Ishikawa (cell line): ENCODE data around the gene CRAMP1.

Experiments used
- CEBPB ChIP-seq: IDR thresholded peaks from 2 replicates; pipeline ENCODE4 v1.6.1; 2012
- CREB1 ChIP-seq: IDR thresholded peaks from 2 replicates; pipeline ENCODE4 v1.6.1; 2012; ENCODE audit warnings: low read depth
- EGR1 ChIP-seq: IDR thresholded peaks from 2 replicates; pipeline ENCODE4 v1.6.1; 2012
- EP300 ChIP-seq: IDR thresholded peaks from 2 replicates; pipeline ENCODE4 v1.6.1; 2012; ENCODE audit warnings: borderline replicate concordance
- FOXM1 ChIP-seq: IDR thresholded peaks from 2 replicates; pipeline ENCODE4 v1.6.1; 2012; ENCODE audit warnings: low read depth, borderline replicate concordance
- RAD21 ChIP-seq: IDR thresholded peaks from 2 replicates; pipeline ENCODE4 v1.6.1; 2012; ENCODE audit warnings: low read depth
- TAF1 ChIP-seq: IDR thresholded peaks from 2 replicates; pipeline ENCODE4 v1.6.1; 2012; ENCODE audit warnings: low read depth, mild to moderate bottlenecking
- TEAD4 ChIP-seq: IDR thresholded peaks from 2 replicates; pipeline ENCODE4 v1.6.1; 2012
- TF ChIP-seq, protein P1 (sequence below): IDR thresholded peaks from 2 replicates; pipeline ENCODE4 v1.6.1; 2012; ENCODE audit warnings: low read depth, mild to moderate bottlenecking

DNA sequence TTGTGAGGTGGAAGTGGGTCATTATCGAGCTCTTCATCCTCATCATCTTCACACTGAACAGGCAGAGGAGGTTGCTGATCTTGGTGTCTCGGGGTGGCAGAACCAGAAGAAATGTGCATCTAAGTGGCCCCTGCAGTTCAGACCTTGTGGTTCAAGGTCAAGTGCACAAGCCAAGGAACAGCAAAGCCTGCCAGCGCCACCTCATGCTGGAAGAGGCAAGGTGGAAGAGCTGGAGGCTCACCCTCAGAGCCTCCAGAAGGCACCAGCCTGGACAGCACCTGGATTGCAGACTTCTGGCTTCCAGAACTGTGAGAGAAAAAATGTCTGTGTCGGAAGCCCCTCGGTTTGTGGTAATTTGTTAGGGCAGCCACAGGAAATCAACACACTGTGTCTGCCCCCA, 32.9 kb upstream of the CRAMP1 start:
- TF ChIP-seq RAD21 (no peak), TEAD4 (no peak), CREB1 (no peak), TAF1 (no peak), FOXM1 (no peak), CEBPB (no peak), EGR1 (no peak), EP300 (no peak)
- TF ChIP-seq, protein P1, sequence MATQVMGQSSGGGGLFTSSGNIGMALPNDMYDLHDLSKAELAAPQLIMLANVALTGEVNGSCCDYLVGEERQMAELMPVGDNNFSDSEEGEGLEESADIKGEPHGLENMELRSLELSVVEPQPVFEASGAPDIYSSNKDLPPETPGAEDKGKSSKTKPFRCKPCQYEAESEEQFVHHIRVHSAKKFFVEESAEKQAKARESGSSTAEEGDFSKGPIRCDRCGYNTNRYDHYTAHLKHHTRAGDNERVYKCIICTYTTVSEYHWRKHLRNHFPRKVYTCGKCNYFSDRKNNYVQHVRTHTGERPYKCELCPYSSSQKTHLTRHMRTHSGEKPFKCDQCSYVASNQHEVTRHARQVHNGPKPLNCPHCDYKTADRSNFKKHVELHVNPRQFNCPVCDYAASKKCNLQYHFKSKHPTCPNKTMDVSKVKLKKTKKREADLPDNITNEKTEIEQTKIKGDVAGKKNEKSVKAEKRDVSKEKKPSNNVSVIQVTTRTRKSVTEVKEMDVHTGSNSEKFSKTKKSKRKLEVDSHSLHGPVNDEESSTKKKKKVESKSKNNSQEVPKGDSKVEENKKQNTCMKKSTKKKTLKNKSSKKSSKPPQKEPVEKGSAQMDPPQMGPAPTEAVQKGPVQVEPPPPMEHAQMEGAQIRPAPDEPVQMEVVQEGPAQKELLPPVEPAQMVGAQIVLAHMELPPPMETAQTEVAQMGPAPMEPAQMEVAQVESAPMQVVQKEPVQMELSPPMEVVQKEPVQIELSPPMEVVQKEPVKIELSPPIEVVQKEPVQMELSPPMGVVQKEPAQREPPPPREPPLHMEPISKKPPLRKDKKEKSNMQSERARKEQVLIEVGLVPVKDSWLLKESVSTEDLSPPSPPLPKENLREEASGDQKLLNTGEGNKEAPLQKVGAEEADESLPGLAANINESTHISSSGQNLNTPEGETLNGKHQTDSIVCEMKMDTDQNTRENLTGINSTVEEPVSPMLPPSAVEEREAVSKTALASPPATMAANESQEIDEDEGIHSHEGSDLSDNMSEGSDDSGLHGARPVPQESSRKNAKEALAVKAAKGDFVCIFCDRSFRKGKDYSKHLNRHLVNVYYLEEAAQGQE = no peak
